ENCODE measurements around the gene PPP2CA. TPM values are rescaled to one million over a fixed set of nuclear protein-coding genes. Genes with fewer than 3 reads are reported as not detected.

Gene PPP2CA
- total and polyA plus RNA-seq, 2 of the 13 experiments (the other 11 are each of a cell fraction or from before 2014, with no cell fraction given) = 82.4 to 171 TPM

DNA sequence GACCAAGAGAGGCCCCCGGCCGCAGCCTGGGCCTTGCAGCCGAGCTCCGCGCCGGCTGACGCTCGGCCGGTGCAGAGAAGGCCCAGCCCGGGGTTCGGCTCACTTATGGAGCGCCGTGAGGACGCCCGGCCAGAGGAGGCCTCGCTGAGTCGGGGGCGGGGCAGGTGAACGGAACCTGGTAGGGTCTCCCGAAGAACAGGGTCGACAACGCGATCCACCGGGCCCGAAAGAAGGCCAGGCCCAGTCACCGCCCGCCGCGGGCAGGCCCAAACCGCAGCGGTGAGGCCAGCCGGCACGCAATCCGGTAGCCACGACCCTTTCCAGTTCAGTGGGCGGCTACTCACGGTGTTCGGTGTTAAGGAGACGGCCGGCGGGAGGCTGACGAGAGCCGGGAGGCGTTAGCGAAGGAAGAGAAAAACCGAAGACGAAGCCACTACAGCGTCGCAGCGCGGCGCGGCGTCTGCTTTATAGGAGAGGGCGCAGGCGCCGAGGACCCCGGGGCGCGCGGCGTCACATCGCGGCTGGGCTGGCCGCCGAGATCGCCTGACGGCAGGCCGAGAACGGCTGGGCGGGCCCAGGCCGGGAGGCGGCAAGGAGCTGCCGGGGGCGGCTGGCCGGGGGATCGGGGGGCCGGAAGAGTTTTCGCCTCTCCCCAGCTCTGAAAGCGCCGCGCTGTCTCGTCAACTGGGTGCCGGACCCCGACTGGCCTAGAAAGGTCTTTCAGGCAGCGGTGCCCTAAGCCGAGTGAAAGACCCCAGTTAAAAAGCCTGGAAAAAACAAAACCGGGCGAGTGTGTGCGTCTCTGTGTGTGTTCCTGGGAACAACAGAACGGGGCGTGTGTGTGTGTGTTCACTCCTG, 49.1 kb downstream of the PPP2CA start, which contains the start of gene SKP1 (continued):
- no peak for TF ChIP-seq TBL1XR1 (IDR thresholded peaks at IDR 0.05; ENCODE audit: borderline replicate concordance, low read length, partially characterized antibody)
- TF ChIP-seq, protein P1, sequence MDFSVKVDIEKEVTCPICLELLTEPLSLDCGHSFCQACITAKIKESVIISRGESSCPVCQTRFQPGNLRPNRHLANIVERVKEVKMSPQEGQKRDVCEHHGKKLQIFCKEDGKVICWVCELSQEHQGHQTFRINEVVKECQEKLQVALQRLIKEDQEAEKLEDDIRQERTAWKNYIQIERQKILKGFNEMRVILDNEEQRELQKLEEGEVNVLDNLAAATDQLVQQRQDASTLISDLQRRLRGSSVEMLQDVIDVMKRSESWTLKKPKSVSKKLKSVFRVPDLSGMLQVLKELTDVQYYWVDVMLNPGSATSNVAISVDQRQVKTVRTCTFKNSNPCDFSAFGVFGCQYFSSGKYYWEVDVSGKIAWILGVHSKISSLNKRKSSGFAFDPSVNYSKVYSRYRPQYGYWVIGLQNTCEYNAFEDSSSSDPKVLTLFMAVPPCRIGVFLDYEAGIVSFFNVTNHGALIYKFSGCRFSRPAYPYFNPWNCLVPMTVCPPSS (IDR thresholded peaks at IDR 0.05) = no peak
- TF ChIP-seq FOXP1 (IDR thresholded peaks at IDR 0.05) = no peak
- TF ChIP-seq FOXP1 (CRISPR knock-in tag; IDR thresholded peaks at IDR 0.05) = no peak
- peak; percentile 92 for TF ChIP-seq KAT8 (CRISPR knock-in tag; IDR thresholded peaks at IDR 0.05)
- TF ChIP-seq, protein P2, sequence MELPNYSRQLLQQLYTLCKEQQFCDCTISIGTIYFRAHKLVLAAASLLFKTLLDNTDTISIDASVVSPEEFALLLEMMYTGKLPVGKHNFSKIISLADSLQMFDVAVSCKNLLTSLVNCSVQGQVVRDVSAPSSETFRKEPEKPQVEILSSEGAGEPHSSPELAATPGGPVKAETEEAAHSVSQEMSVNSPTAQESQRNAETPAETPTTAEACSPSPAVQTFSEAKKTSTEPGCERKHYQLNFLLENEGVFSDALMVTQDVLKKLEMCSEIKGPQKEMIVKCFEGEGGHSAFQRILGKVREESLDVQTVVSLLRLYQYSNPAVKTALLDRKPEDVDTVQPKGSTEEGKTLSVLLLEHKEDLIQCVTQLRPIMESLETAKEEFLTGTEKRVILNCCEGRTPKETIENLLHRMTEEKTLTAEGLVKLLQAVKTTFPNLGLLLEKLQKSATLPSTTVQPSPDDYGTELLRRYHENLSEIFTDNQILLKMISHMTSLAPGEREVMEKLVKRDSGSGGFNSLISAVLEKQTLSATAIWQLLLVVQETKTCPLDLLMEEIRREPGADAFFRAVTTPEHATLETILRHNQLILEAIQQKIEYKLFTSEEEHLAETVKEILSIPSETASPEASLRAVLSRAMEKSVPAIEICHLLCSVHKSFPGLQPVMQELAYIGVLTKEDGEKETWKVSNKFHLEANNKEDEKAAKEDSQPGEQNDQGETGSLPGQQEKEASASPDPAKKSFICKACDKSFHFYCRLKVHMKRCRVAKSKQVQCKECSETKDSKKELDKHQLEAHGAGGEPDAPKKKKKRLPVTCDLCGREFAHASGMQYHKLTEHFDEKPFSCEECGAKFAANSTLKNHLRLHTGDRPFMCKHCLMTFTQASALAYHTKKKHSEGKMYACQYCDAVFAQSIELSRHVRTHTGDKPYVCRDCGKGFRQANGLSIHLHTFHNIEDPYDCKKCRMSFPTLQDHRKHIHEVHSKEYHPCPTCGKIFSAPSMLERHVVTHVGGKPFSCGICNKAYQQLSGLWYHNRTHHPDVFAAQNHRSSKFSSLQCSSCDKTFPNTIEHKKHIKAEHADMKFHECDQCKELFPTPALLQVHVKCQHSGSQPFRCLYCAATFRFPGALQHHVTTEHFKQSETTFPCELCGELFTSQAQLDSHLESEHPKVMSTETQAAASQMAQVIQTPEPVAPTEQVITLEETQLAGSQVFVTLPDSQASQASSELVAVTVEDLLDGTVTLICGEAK (IDR thresholded peaks at IDR 0.05) = no peak
- TF ChIP-seq, protein P2 (CRISPR knock-in tag; IDR thresholded peaks at IDR 0.05) = no peak; the same call in 1 of the 2 replicates
- peak in 1 of 2 experiments; percentile 90; a peak in 2 of 4 replicates for TF ChIP-seq KLF16 (CRISPR knock-in tag; IDR thresholded peaks at IDR 0.05)
- TF ChIP-seq KMT2B (CRISPR knock-in tag; IDR thresholded peaks at IDR 0.05) = peak; percentile 68
- no peak for TF ChIP-seq ZNF615 (CRISPR knock-in tag; IDR thresholded peaks at IDR 0.05; ENCODE audit: borderline replicate concordance)
- peak; percentile 83; the same call in 1 of the 2 replicates for TF ChIP-seq ZNF567 (CRISPR knock-in tag; IDR thresholded peaks at IDR 0.05; ENCODE audit: borderline replicate concordance)
- TF ChIP-seq SALL2 (CRISPR knock-in tag; IDR thresholded peaks at IDR 0.05) = no peak; the same call in 1 of the 2 replicates
- peak; percentile 77; the same call in 1 of the 2 replicates for TF ChIP-seq ZNF225 (CRISPR knock-in tag; IDR thresholded peaks at IDR 0.05)
- peak; percentile 89; the same call in 1 of the 2 replicates for TF ChIP-seq ZSCAN30 (CRISPR knock-in tag; IDR thresholded peaks at IDR 0.05)
- TF ChIP-seq ZNF44 (CRISPR knock-in tag; IDR thresholded peaks at IDR 0.05) = peak; percentile 26; the same call in 1 of the 2 replicates
- peak; percentile 49 for TF ChIP-seq AGO1 (IDR thresholded peaks at IDR 0.05; ENCODE audit: low read depth, low read length, poor library complexity, severe bottlenecking)
- no peak for TF ChIP-seq FIP1L1 (IDR thresholded peaks at IDR 0.05; ENCODE audit: borderline replicate concordance, insufficient read depth, low read depth, low read length)
- no peak for TF ChIP-seq ZNF138 (CRISPR knock-in tag; IDR thresholded peaks at IDR 0.05; ENCODE audit: low read depth)
- TF ChIP-seq JUN (CRISPR knock-in tag; IDR thresholded peaks at IDR 0.05) = no peak

All from HepG2 (cell line).